Right cardiac atrium (tissue), 5 donors: ENCODE results near the gene PCBP3. TPM values are rescaled to one million over a fixed set of nuclear protein-coding genes. Genes with fewer than 3 reads are reported as not detected.
"Not testable (repeated sequence)": the region's sequence is repeated elsewhere in the genome, so short reads cannot be mapped to it uniquely, and the experiment has no call there.

Experiments used
- ATAC-seq, 2 donors: fragments of 200-7000 bp; cut with Tn5 transposase; one replicate each; pipeline versions ENCODE4 v1.8.0 to v1.9.1; 2020; ENCODE audit warnings: moderate library complexity in 2 of 2, mild to moderate bottlenecking in 1 of 2
- DNase-seq, 3 donors: peaks; one replicate each; pipeline ENCODE4 v3.0.0-alpha.2; 2020
- H3K27ac ChIP-seq: one replicate; pipeline ENCODE4 v1.5.1; 2013; ENCODE audit warnings: mild to moderate bottlenecking, low read length, control low read depth, moderate library complexity
- H3K27me3 ChIP-seq: one replicate; pipeline ENCODE4 v1.6.1; 2013; ENCODE audit not compliant: control insufficient read depth, insufficient read depth
- H3K4me1 ChIP-seq: one replicate; pipeline ENCODE4 v1.6.1; 2013; ENCODE audit warnings: low read length; ENCODE audit not compliant: control insufficient read depth, insufficient read depth
- H3K4me3 ChIP-seq: one replicate; pipeline ENCODE4 v1.5.1; 2013; ENCODE audit warnings: low read length, control low read depth
- H3K9me3 ChIP-seq: one replicate; pipeline ENCODE4 v1.6.1; 2013; ENCODE audit warnings: low read length; ENCODE audit not compliant: control insufficient read depth
- WGBS: extraction: QIAGEN DNeasy Blood & Tissue Kit; methylation state at CpG from one replicate; pipeline ENCODE4 v1.1.7; 2013; 5-methylcytosine and 5-hydroxymethylcytosine counted together
- intact Hi-C, 4 donors: fragments of 100-400 bp; cut with DNase I; formaldehyde crosslinking; loops; one replicate each; pipeline versions ENCODE4 v1.11.0 to v1.14.0; 2022 to 2023
- polyA plus RNA-seq: library from polyadenylated mRNA; stranded (reverse); fragments of 200-250 nt; gene quantifications from one replicate; pipeline ENCODE4 v1.2.3, GENCODE V29; 2013
- total RNA-seq, 4 donors: library from RNA; stranded (reverse); fragmentation: NEBNext Ultra II Directional; extraction: Animal tissue kit (Norgen Biotek cat#: 25700); gene quantifications; one replicate each; pipeline ENCODE4 v1.2.1, GENCODE V29; 2021
- donor health status: healthy with polysubstance abuse.
- donor health status: DM: no; HTN: yes; CAD: no.
- donor health status: DM: no; HTN: no; CAD: no.
- donor health status: DM: no; HTN: yes; CAD: no; lungs with severe emphysema.
- donor health status: DM: yes; HTN: yes; CAD: no.

PCBP3 gene
- total and polyA plus RNA-seq, 5 donors: 1.2 to 4.9 (median 3.4) TPM

- no peak overlapping the region for H3K27ac ChIP-seq
- DNase-seq (no peak), ATAC-seq (no peak)
- no peaks in the 10 kb centered on the region for H3K4me1 ChIP-seq
- no peak overlapping the region for H3K4me3 ChIP-seq
- intact Hi-C loops: loop anchor here in 2 of 4 donors (10.0 kb wide), 2 partner anchors 273 to 353 kb away; no protein-coding TSS in a partner anchor
- H3K9me3 ChIP-seq: no peaks in the 10 kb centered on the region
- no peaks in the 10 kb centered on the region for H3K27me3 ChIP-seq
- WGBS: 83% methylated on average over 11 of the region's 11 CpGs
Observed at GRCh38 chr21:45827881-45828579, 184.5 kb downstream of the PCBP3 start.

DNA sequence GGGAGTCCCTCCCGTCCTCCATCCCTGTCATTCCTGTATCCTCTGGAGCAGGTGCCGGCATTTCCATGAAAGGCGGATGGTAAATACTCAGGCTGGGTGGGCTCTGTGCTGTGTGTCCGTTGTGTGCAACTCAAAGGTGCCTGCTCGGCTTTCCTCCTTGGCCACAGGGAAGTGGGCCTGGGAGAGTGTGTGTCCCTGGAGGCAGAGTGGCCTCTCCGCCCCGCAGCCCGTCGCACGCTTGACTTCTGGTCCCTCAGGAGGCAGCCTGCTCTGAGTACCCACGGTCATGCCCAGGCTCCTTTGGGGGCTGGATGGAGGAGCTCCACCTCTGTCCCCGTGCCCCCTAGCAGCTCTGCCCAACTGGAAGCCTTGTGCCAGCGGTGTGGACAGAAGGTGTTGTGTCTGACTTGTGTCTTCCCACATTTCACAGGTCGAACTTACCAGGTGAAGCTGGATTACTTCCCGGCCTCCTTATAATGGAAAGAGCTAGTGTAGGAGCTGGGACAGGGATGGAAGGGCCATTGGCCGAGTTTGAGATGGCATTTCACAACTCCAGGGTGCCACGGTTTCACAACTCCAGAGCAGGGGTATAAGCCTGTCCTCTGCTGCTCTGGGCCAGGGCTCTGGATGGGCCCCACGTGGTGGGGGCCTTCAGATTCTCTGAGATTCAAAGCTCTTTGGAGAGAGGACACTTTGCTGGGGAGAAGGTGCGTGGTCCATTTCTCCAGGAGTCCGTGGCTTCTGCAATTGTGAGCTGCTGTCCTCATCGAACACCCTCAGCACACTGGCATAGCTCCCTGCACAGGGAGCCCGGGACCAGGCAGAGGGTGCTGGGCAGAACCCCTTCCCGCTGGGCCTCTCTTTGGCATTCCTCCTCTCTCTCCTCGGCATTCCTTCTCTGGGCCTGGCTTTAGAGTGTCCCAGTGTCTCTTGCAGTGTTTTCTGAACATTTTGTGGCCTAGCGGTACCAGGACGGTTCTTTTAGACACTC lies 185.3 kb downstream of the PCBP3 start:
- ATAC-seq: no peak
- no peaks in the 10 kb centered on the region for H3K4me1 ChIP-seq
- no peaks in the 10 kb centered on the region for H3K9me3 ChIP-seq
- DNase-seq: no peak
- 86% methylated on average over 26 of the region's 26 CpGs for WGBS
- H3K4me3 ChIP-seq: no peak overlapping the region
- no peak overlapping the region for H3K27ac ChIP-seq
- intact Hi-C loops: loop anchor here in 2 of 4 donors (10.0 kb wide), 2 partner anchors 274 to 354 kb away; no protein-coding TSS in a partner anchor
- H3K27me3 ChIP-seq: no peaks in the 10 kb centered on the region

- ATAC-seq (no peak), DNase-seq (no peak)
- Histone ChIP-seq H3K9me3 (no peaks in the 10 kb centered on the region), H3K4me1 (no peaks in the 10 kb centered on the region), H3K27me3 (no peaks in the 10 kb centered on the region), H3K4me3 (no peak overlapping the region), H3K27ac (no peak overlapping the region)
- 89% methylated on average over 7 of the region's 7 CpGs for WGBS
- intact Hi-C loops: loop anchor here in 2 of 4 donors (10.0 kb wide), 2 partner anchors 275 to 355 kb away; no protein-coding TSS in a partner anchor
Observed at GRCh38 chr21:45829668-45830067, 186.1 kb downstream of the PCBP3 start.

GRCh38 chr21:45830221-45830640 lies 186.7 kb downstream of the PCBP3 start:
- Histone ChIP-seq H3K9me3 (no peaks in the 10 kb centered on the region), H3K4me1 (no peaks in the 10 kb centered on the region), H3K27me3 (no peaks in the 10 kb centered on the region), H3K27ac (no peak overlapping the region), H3K4me3 (no peak overlapping the region)
- ATAC-seq (peak in 1 of 2 donors; percentile 29), DNase-seq (no peak)
- WGBS: 66% methylated on average over 11 of the region's 11 CpGs
- intact Hi-C loops: no loop called here

GRCh38 chr21:45830720-45831366 lies 187.3 kb downstream of the PCBP3 start:
- no peak overlapping the region for H3K27ac ChIP-seq
- H3K27me3 ChIP-seq: no peaks in the 10 kb centered on the region
- no peak overlapping the region for H3K4me3 ChIP-seq
- 85% methylated on average over 21 of the region's 21 CpGs for WGBS
- intact Hi-C loops: no loop called here
- no peak for DNase-seq
- H3K9me3 ChIP-seq: no peaks in the 10 kb centered on the region
- H3K4me1 ChIP-seq: no peaks in the 10 kb centered on the region
- ATAC-seq: no peak

DNA sequence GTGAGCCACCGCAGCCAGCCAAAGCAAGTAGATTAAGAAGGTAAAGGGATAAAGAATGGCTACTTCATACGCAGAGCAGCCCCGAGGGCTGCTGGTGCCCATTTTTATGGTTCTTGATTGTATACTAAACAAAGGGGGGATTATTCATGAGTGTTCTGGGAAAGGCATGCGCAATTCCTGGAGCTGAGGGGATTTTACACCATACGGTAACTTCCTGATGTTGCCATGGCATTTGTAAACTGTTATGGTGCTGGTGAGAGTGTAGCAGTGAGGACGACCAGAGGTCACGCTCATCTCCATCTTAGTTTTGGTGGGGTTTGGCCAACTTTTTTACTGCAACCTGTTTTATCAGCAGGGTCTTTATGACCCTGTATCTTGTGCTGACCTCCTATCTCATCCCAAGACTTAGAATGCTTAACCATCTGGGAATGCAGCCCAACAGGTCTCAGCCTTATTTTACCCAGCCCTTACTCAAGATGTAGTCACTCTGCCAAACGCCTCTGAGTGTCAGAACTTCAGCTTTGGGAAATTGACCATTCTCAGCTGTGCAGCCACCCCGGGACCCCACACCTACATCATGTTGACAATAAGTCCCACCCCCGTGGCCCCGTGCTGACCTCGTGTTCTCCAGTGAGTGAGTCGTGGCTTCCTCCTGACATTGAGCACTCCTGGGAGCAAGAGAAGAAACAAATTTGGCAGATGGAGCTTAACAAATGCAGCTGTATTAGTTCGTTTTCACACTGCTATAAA lies 188.6 kb downstream of the PCBP3 start:
- Histone ChIP-seq H3K4me1 (no peaks in the 10 kb centered on the region), H3K4me3 (no peak overlapping the region), H3K27me3 (no peaks in the 10 kb centered on the region), H3K27ac (no peak overlapping the region), H3K9me3 (no peaks in the 10 kb centered on the region)
- DNase-seq: no peak
- ATAC-seq: no peak
- WGBS: 57% methylated on average over 14 of the region's 14 CpGs
- intact Hi-C loops: no loop called here

GRCh38 chr21:45832741-45833235 lies 189.3 kb downstream of the PCBP3 start:
- WGBS: 83% methylated on average over 12 of the region's 12 CpGs
- ATAC-seq, H3K9me3 ChIP-seq, H3K27me3 ChIP-seq, H3K27ac ChIP-seq, DNase-seq, intact Hi-C loops, H3K4me3 ChIP-seq, H3K4me1 ChIP-seq: not testable (repeated sequence)

DNA sequence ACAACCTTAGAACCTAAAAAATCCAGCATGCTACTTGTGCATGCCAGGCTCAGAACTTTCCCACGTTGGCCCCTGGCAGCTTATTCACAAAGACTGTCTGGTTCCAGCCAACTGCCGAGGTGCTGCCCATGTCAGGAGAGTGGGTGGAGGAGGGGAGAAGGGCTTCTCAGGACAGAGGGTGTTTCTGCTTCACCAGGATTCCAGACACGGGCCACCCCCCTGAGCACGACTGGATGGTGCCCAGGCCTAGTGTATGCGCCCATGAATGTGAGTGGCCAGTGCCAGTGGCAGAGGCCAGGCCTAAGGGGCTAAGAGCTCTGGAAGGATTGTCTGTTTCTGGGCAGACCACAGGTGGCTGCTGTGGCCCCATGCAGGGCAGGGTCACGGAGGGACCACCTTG lies 189.9 kb downstream of the PCBP3 start:
- Histone ChIP-seq H3K9me3 (no peaks in the 10 kb centered on the region), H3K27me3 (no peaks in the 10 kb centered on the region), H3K4me3 (no peak overlapping the region), H3K4me1 (no peaks in the 10 kb centered on the region), H3K27ac (no peak overlapping the region)
- ATAC-seq (peak; percentile 13 to 53), DNase-seq (no peak)
- intact Hi-C loops: no loop called here
- WGBS: 62% methylated on average over 6 of the region's 6 CpGs

GRCh38 chr21:45834026-45834715 lies 190.6 kb downstream of the PCBP3 start:
- no peak overlapping the region for H3K27ac ChIP-seq
- no peak overlapping the region for H3K4me3 ChIP-seq
- DNase-seq (no peak), ATAC-seq (no peak)
- no peaks in the 10 kb centered on the region for H3K9me3 ChIP-seq
- intact Hi-C loops: no loop called here
- H3K4me1 ChIP-seq: no peaks in the 10 kb centered on the region
- WGBS: 90% methylated on average over 24 of the region's 24 CpGs
- no peaks in the 10 kb centered on the region for H3K27me3 ChIP-seq

DNA sequence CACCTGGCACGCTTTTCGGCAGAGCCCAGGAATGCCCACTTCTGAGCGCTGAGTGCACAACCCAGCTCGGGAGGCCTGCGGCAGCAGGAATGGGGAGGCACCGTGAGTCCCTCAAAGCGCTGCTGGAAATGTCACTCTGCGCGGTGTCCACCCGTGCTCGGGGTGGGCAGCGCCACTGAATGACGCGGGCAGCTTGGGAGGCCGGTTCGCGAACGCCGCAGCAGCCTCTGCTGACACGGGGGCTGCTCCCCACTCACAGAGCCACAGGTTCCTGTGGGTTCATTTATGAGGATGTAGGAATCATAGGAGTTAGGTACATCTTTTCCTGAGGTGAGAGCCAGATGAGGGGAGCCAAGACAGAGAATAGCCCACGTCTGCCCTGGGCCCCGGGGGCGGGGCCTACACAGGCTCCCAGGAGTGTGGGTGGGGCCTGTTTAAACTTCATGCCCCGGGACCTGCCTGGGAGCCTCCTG lies 191.3 kb downstream of the PCBP3 start:
- no peak for ATAC-seq
- WGBS: 90% methylated on average over 24 of the region's 24 CpGs
- Histone ChIP-seq H3K9me3 (no peaks in the 10 kb centered on the region), H3K4me1 (no peaks in the 10 kb centered on the region), H3K27me3 (no peaks in the 10 kb centered on the region), H3K4me3 (no peak overlapping the region), H3K27ac (no peak overlapping the region)
- no peak for DNase-seq
- intact Hi-C loops: no loop called here
